LNCAP (cell line): Measurements from ENCODE around the gene GRPEL1.

Experiments used
- CTCF ChIP-seq: fragments of 450-650 bp; IDR thresholded peaks from 2 replicates; pipeline ENCODE4 v1.5.1; 2017; ENCODE audit warnings: mild to moderate bottlenecking

GRPEL1 gene

DNA sequence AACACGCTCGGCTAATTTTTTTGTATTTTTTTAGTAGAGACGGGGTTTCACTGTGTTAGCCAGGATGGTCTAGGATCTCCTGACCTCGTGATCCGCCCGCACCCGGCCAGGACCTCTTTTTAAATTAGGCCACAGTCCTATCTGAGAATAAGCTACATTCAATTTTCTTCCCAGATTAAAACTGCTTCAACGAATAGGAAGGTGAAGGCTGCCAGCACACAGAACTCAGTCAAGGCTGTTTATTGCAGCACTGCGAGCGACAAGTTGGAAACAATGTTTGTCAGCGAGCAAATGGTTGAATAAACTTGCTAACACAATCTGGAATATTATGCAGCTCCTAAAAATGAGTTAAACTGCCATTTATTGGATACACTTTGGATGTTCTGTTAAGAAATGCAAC, 1.9 kb downstream of the GRPEL1 start:
- TF ChIP-seq CTCF: no peak

DNA sequence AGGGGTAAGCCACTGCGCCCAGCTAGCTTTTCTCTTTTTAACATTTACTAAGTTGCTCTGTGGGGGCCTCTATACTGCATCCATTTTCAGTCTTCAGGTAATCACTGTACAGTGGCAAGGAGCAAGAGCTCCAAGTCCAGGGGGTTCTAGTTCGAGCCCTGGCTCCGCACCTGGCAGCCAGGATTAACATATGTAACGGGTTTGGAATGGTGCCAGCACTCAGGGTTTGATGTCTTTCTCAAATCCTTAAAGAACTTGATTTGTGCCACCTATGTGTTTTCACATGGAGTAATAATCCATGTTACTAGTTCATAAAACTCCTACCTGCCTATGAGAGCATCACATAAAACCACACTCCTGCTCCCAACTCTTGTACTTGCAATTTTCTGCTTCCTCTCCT, 4.5 kb downstream of the GRPEL1 start:
- no peak for TF ChIP-seq CTCF

DNA sequence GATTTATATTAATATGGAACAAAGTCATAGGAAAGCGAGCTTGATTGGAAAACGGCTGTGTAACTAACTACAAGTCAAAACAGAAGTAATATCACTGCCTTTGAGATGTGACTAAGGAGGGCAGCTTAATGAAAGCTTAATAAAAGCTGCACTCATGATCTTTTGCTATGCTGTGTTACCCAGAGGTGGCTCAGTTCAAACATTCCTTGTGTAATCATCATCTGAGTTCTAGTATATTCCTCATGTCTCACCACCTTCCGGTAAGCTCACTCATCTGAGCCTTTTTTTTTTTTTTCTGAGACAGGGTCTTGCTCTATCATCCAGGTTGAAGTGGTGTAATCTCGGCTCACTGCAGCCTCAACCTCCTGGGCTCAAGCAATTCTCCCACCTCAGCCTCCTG, 5.0 kb downstream of the GRPEL1 start:
- TF ChIP-seq CTCF: no peak

DNA sequence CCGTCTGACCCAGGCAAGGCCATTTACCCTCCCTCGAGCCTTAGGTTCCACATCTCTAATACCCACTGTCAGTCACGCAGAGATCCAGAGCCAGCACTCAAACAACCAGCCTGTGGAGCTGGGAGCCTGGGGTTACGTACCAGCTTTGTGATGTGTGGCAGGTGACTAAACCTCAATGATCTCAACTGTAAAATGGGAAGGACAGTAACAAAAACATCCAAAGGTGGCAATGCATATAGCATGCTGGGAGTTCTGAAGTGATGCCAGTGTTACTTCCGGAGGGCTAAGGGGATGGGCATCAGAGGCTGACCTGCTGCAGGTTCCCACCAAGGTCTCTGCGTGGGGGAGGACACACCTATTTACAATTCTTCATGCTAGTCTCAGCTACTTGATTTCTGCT, 6.0 kb downstream of the GRPEL1 start:
- TF ChIP-seq CTCF: no peak

- TF ChIP-seq CTCF: no peak
Measured at GRCh38 chr4:7060346-7061150, 7.3 kb downstream of the GRPEL1 start.

DNA sequence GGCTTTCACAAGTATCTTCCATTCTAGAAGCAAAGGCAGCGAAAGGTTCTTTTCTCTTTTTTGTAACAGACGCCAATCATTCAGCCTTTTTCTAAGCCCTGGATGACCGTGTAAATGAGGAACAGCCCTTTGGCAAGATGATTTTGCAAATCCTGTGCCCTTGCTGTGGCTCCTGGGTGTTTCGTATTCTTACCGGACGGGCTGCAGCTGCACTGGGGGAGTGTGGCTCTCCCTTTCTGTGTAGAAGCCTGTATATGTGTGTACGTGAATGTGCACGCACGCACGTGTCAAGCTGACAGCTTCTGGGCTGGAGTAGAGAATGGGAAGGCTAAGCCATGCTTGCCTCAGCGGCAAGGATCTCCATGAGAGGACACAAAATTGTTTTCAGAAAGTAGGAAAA, 8.2 kb downstream of the GRPEL1 start:
- no peak for TF ChIP-seq CTCF

DNA sequence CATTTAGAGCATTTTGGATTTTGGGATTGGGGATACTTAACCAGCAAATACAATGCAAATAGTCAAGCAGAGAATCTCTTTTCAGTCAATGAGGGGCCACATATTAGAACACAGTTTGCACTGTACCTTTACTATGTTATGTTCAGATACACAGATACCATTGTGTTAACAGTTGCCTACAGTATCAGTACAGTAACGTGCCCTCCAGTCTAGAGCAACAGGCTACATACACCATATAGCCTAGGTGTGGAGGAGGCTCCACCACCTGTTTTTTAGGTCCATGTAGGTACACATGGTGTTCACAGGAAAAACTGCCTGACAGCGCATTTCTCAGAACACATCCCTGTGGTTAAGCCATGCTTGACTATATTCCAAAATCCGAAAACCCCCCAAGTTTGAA, 9.1 kb downstream of the GRPEL1 start:
- no peak for TF ChIP-seq CTCF

DNA sequence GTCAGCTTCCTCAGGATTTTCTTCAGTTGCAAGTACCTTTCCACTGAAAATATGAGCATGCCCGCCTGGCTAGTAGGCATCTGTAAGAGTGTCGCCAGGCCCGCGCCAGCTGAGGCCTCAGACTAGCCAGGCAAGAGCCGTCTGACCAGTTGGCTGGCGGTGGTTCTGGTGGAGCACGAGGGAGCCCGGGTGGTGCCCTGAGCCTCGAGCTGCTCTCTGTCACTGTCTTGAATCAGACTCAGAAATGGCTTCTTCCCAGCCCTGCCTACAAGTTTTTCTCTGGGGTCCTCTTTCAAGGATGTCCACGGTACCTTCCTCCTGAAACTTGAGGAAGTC, 11.9 kb downstream of the GRPEL1 start:
- TF ChIP-seq CTCF: no peak
